NK-92 treated with Interleukin-12 subunit alpha and Interleukin-12 subunit beta, amount 100 ng/mL, for 24 hours (cell line): Measurements from ENCODE around the gene CCZ1B.
A peak's percentile ranks its signal among the peaks of the same experiment; 100 is the strongest.
"Not testable (repeated sequence)": the region's sequence is repeated elsewhere in the genome, so short reads cannot be mapped to it uniquely, and the experiment has no call there.

ENCODE experiments used
- DNase-seq: peaks from one replicate; lab custom pipeline; 2025; lab: John Stamatoyannopoulos, UW

The CCZ1B gene

DNA sequence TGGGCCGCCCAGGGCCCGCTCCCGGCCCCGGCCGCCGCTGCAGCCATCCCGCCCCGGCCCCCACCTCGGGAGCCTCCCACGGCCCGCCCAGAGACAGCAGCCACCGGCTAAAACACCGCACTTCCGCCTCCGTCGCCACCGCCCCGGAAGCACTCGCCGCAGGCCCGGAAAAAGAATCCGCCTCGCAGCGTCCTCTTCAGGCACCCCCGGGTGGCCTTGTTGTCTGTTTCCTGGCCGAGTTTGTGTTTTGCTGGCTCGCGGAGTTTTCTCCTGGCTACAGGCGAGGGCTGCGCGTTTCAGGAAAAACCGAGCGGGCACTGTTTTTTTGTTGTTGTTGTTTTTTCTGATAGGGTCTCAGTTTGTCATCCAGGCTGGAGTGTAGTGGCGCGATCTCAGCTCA lies at the start of gene CCZ1B:
Gene CCZ1B (minus strand): TSS at position 125 of the 400 bp plus-strand sequence. CDS start 78 bp downstream, at position 47.
- DNase-seq = peak; percentile 59

DNA sequence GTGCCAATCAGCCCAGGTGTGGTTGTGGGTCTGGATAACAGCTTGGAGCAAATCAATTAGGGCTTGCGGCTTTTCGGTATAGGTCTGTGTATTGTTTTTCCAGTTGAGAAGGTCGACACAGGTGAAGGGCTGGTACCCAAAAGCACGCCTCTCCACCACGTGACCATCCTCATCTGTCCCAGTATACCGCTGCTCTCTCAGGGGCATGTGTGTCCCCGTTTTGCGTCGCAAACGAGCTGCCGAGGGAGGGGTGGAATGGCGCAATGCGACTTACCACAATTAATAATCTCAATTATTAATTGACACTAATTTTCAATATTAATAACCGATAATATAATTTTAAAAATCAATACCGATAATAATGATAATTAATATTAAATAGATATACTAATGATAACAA lies 48.9 kb upstream of the CCZ1B start:
- not testable (repeated sequence) for DNase-seq

DNA sequence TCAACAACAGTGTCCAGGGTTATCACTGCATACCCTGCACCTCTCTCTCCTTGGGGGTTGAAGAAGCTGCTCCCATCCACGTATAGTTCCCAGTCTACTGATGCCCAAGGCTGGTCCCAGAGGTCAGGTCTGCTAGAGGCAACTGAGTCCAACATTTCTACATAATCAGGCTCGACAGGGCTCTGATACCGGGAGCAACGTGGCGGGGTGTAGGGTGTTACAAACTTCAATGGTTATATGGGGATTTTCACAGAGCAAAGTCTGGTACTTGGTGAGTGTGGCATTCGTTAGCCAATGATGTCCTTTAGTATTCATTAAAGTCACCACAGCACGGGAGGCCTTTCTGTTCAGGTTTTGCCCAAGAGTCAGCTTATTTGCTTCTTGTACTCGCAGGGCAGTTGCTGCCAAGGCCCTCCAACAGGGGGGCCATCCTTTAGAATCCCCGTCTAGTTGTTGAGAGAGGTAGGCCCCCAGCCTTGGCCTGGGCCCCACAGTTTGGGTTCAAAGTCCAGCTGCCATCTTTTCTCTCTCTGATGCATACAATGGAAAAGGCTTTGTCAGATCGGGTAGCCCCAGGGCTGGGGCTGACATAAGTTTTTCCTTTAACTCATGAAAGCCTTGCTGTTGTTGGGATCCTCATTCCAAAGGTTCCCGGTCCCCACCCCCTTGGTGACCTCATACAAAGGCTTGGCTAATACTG lies 46.3 kb upstream of the CCZ1B start:
- not testable (repeated sequence) for DNase-seq

DNA sequence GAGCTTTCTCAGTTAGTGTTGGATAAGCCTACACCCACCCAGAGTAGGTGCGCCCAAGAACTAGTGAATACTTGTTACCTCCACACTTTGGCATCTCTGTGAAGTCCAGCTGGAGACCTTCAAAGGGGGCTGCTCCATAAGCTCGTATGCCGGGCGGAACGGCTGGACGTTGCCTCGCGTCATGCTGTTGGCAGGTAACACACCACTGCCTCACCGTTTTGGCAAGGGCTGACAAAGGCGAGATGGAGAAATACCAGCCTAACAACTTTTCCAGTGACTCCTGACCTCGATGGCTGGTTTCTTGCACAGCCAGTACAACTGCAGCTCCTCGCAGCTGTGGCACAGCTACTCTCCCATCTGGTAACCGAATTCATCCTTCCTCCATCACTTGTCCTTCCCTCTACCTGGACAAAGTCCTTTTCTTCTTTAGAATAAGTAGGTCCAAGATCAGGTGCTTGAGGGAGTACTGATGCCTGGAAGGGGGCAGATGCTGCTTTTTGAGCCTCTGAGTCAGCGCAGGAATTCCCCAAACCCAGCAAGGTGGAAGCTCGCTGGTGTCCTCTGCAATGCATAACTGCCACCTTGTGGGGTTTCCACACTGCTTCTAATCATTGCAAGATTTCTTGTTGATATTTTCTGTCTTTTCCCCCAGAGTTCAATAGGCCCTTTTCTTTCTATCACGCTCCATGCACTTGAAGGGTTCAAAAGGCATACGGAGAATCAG lies 45.5 kb upstream of the CCZ1B start:
- DNase-seq = peak; percentile 2

DNA sequence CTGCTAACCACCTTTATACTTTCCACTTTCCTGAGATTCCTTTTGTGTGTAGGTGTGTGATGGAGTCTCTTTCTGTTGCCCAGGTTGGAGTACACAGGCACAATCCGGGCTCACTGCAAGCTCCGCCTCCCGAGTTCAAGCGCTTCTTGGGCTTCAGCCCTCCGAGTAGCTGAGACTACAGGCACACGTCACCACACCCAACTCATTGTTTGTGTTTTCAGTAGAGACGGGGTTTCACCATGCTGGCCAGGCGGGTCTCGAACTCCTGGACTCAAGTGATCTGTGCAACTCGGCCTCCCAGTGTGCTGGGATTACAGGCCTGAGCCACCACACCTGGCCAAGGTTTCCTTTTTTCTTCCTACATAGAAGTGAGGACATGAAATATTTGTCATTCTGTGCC lies 38.7 kb upstream of the CCZ1B start:
- DNase-seq = not testable (repeated sequence)

DNA sequence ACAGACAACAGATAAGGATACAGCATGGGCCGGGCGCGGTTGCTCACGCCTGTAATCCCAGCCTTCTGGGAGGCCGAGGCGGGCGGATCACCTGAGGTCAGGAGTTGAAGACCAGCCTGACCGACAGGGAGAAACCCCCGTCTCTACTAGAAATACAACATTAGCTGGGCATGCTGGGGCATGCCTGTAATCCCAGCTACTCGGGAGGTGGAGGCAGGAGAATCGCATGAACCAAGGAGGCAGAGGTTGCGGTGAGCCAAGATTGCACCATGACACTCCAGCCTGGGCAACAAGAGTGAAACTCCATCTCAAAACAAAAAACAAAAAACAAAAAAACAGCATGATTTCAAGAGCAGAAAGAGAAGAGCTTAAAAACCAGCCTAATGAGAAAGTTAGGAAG lies 38.1 kb upstream of the CCZ1B start:
- not testable (repeated sequence) for DNase-seq

DNA sequence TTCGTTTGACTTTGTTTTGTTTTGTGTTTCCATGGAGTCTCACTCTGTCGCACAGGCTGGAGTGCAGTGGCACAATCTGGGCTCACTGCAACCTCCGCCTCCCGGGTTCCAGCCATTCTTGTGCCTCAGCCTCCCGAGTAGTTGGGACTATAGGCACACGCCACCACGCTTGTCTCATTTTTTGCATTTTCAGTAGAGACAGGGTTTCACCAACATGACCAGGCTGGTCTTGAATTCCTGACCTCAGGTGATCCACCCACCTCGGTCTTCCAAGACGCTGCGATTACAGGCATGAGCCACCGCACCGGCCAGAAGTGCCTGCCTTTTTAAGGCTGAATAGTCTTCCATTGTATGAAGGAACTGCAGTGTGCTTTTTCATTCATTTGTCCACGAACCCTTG lies 36.8 kb upstream of the CCZ1B start:
- DNase-seq = not testable (repeated sequence)

DNA sequence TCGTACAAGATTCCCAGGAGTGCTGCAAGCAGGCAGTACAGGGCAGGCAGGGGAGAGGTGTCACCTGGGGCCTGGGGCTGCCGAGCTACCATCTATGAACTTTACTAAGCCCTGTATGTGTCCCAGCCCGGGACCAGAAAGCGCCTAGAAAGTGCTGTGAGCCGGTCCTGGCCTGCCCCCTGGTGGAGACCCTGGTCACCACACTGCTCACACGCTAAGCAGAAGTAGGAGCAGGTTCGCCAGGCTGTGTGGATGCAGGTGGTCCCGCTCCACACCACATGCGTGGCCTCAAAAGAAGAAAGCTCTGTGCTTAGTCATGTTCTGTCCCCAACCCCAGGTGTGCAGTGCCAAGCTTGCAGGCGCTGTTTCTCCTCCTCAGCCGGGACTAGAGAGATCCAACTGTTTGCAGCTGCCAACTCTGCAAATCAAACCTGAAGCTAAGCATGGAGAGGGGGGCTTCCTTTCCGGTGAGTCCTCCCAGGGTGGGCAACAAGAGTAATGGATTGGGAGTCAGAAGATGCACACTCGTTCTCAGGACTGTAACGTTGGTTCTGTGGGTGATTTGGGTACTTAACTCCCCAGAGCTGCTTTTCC lies 31.7 kb upstream of the CCZ1B start:
- peak; percentile 32 for DNase-seq

DNA sequence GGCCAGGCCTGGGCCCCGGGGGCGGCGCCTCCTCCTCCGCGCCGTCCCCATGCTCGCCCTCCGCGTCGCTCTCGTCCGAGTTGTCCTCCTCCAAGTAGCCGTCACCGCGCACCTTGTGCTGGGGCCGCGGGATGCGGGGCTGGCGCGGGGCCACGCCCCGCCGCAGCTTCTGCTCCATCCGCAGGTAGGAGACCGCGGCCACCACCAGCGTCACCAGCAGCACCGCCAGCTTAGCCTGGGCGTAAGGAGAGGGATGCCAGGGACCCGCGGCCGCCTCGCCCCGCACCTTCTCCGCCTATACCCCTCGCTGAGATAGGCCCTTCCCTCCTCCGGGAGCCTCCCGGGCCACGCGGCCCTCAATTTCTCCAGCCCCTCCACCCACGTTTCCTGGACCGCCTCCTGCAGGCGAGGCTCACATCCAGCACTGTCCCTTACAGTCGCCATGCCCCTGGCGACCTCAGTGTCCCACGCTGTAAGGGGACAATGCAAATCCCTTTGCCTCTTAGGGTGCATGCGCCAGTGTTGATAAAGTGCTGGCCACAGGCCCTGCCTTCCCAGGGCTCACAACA lies 29.6 kb upstream of the CCZ1B start:
- DNase-seq = not testable (repeated sequence)

DNA sequence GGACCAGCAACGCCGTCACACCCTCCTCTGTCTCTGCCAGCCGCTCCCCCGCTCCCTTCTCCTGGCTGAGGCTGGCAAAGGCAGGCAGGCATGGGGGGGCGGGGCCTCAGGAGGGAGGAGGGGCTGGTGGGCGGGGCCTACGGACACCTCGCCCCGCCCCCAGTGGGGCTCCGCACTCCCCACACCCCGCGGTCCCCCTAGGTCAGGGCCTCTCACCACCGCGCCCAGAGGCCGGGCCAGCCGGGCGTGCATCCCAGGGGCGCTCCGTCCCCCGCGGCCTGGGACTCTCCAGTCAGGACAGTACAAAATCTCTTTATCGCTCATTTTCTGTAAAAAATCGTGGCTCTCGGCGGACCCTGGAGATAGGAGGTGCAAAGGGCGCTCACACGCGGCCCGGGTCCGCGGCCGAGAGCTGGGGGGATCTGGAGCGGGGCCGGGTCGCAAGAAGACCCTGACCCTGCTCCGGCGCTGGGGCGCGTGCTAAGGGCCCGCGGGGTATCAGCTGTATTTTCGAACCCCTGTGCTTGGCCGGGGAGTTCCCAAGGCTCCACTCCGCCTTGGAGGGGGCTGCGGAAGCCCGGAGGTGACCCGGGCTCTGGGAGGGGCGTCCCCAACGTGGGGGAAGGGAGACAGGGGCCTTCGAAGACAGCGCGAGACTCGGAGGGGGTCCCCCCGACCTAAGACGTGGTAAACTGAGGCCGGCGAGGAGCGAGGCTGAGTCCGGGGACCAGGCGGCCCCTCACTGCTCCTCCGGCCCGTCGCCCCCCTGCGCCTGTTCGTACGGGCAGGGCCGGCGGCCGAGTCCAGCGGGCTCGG lies 28.9 kb upstream of the CCZ1B start:
- not testable (repeated sequence) for DNase-seq

DNA sequence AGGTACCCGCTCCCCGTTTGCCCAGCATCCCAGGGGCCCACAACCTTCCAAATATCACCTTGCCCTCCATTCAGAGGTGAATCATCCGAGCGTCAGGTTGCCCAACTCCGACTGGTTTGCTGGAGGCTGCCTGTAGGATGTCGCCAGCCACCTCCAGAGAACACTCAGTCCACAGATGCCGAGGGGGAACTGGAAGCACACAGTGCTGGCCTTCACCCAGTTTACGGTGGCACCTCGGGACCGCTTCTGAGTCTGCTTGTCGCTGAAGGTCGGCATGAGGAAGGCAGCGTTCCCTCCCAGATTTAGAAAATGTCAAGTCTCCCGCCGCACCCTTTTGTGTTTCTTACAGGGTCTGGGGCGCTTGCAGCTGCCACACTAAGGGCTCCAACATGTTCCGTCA lies 27.6 kb upstream of the CCZ1B start:
- DNase-seq = not testable (repeated sequence)

DNA sequence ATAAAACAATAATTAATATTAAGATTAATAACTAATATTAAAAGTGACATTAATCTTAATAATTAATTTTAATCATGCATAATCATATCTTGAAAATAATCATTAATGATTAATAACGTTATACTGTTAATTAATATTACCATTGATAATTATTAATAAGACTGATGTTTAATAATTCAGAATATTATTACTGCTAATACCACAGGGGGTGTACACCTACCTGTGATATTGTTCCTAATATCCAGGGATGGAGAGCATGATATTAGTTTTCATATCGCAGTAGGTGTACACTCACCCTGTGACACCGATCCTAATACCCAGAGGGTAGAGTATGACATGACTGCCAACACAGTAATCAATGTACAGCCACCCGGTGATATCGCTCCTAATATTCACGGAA lies 23.1 kb upstream of the CCZ1B start:
- DNase-seq = not testable (repeated sequence)

DNA sequence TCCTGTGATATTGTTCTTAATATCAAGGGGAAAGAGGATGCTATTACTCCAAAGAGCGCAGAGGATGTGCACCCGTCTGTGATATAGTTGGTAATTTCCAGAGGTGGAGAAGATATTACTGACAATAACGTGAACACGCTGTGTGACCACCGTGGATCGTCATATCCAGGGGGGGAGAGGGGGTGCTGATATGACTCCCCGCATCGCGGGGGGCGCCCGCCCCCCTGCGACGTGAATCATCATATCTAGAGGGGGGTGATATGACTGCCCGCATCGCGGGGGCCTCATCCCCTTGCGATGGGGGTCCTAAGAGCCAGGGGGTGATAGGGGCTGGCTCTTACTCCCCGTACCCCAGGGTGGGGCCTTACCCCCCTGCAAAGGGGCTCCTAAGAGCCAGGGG lies 21.7 kb upstream of the CCZ1B start:
- not testable (repeated sequence) for DNase-seq

DNA sequence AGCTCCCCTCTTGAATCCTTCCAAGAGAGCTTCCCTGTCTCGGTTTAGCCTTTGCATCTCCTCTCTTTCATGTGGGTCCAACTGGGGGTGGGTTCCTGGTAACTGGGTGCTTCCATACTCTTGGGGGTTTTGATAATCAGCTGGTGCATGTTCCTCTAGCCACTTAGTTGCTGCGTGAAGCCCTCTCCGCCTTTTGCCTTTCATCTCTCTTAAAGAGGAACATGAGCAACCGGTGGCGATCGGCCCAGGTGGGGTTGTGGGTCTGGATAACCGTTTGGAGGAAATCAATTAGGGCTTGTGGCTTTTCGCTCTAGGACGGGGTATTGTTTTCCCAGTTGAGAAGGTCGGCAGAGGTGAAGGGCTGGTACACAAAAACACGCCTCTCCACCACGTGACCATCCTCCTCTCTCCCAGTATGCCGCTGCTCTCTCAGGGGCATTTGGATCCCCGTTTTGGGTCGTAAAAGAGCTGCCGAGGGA lies 19.9 kb upstream of the CCZ1B start:
- DNase-seq = not testable (repeated sequence)

DNA sequence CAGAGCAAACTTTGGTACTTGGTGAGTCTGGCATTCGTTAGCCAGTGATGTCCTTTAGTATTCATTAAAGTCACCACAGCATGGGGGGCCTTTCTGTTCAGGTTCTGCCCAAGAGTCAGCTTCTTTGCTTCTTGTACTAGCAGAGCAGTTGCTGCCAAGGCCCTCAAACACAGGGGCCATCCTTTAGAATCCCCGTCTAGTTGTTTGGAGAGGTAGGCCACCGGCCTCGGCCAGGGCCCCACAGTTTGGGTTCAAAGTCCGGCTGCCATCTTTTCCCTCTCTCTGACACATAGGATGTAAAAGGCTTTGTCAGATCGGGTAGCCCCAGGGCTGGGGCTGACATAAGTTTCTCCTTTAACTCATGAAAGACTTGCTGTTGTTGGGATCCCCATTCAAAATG lies 17.6 kb upstream of the CCZ1B start:
- not testable (repeated sequence) for DNase-seq

DNA sequence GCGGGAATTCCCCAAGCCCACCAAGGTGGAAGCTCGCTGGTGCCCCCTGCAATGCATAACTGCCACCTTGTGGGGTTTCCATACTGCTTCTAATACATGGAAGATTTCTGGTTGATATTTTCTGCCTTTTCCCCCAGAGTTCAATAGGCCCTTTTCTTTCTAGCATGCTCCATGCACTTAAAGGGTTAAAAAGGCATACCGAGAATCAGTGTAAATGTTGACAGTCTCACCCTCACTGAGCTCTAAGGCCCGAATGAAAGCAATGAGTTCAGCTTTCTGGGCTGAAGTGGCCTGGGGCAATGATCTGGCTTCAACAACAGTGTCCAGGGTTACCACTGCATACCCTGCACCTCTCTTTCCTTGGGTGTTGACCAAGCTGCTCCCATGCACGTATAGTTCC lies 17.0 kb upstream of the CCZ1B start:
- not testable (repeated sequence) for DNase-seq

DNA sequence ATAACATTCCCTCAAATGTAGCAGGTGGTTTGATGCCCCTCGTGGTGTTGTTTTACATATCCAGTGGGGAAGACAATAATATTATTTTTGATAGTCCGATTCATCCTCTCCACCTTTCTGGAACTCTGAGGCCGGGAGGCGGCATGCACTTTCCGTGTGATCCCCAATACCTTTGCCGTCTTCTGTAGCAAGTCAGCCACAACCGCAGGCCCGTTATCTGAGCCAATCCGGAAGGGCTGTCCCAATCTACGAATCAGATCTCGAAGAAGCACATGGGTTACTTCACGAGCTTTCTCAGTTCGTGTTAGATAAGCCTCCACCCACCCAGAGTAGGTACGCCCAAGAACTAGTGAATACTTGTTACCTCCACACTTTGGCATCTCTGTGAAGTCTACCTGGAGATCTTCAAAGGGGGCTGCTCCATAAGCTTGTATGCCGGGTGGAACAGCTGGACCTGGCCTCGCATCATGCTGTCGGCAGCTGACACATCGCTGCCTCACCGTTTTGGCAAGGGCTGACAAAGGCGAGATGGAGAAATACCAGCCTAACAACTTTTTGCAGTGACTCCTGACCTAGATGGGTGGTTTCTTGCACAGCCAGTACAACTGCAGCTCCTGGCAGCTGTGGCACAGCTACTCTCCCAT lies 16.3 kb upstream of the CCZ1B start:
- DNase-seq = not testable (repeated sequence)

DNA sequence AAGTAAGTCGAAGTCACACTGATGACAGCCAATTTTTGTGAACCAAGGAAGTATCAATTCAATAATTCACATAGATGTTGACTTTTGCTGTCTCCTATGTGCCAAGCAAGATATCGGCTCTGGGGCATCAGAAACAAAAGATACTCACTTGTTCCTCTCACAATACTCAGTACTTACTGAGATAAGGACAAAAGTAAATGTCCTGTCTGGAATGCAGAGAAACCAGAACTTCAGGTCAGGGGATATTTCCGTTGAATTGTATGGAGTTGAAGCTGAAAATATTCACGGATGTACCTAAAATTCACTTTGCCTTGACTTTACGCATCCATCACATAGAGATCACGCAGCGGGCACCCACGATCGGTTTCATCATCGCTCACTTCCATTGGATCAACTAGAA lies 11.0 kb upstream of the CCZ1B start:
- DNase-seq = not testable (repeated sequence)

DNA sequence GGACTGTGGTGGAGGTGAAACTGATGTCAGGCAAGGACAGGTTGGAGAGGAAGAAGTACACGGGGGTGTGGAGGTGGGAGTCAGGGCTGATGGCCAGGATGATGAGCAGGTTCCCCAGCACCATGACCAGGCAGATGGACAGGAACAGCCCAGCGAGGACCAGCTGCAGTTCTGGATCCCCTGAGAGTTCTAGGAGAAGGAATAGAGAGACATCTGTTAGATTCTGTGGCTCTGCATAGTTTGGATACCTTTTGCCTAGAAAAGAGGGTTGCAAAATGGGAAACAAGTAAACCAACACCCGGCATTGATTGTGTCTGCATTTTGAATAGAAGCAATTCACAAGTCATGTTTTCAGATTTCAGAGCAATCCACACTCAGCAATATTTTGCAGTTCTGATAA lies 9.4 kb upstream of the CCZ1B start:
- not testable (repeated sequence) for DNase-seq

DNA sequence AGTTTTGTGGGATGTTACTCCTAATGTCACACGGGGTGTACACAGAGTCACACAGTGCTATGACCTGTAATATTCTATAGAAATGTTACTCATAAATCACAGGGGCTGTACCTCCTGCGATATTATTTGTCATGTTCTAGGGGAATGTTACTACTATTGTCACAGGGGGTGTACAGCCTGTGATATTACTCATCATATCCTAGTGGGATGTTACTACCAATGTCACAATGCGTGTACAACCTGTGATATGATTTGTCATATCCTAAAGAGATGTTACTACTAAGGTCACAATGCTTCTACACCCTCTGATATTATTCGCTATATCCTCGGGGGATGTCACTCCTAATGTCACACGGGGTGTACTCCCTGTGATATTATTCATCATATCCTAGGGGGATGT lies 7.6 kb upstream of the CCZ1B start:
- DNase-seq = no peak
